ENCODE measurements around the gene FOXB2. TPM values are rescaled to one million over a fixed set of nuclear protein-coding genes. Genes with fewer than 3 reads are reported as not detected.

Gene FOXB2
- total RNA-seq, 4 donors from 2014 or later: not detected

DNA sequence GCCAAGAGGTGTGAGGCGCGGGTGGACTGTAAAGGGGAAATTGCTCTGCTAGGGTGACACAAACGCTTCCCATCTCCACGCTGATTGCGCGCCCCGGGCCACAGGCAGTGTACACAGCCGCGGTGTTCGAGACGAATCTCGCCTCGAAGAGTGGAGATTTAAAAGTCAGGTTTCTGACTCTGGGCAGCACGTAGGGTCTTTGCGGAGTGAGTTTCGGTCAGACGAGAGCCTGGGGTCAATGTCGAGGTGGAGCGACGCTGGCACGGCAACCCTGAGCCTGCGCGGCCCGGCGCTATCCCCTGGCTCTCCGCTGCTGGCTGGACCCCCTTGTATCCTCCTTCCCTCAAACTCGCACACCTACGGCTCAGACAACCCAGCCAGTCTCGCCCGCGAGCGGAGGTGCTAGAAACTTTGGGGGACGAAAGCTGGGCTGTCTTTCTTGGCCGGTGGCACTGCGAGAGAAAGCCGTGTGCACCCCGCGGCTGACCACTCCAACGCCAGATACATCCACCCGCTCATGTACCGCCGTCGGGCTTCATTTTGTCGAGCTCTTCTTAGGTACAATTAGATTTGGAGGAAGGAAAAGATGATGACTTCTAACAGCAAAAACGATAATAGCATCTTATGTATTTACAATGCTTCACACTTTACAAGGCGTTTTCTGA, 5.4 kb upstream of the FOXB2 start:
- intact Hi-C loops (cut with DNase I; ENCODE audit: low total_unique reads): loop anchor here (5.0 kb wide), 1 partner anchor 207 kb away; no protein-coding TSS in a partner anchor
- no peak overlapping the region for H3K4me3 ChIP-seq (ENCODE audit: low read depth, poor library complexity, severe bottlenecking)
- DNase-seq (ENCODE audit: low spot score in 2 of 2): no peak
- 13 to 17% methylated on average over 43 to 45 of the region's 46 CpGs for WGBS, 2 donors
- TF ChIP-seq, protein P1, sequence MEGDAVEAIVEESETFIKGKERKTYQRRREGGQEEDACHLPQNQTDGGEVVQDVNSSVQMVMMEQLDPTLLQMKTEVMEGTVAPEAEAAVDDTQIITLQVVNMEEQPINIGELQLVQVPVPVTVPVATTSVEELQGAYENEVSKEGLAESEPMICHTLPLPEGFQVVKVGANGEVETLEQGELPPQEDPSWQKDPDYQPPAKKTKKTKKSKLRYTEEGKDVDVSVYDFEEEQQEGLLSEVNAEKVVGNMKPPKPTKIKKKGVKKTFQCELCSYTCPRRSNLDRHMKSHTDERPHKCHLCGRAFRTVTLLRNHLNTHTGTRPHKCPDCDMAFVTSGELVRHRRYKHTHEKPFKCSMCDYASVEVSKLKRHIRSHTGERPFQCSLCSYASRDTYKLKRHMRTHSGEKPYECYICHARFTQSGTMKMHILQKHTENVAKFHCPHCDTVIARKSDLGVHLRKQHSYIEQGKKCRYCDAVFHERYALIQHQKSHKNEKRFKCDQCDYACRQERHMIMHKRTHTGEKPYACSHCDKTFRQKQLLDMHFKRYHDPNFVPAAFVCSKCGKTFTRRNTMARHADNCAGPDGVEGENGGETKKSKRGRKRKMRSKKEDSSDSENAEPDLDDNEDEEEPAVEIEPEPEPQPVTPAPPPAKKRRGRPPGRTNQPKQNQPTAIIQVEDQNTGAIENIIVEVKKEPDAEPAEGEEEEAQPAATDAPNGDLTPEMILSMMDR (IDR thresholded peaks at IDR 0.05): no peak
- TF ChIP-seq POLR2A (IDR thresholded peaks at IDR 0.05): no peak

DNA sequence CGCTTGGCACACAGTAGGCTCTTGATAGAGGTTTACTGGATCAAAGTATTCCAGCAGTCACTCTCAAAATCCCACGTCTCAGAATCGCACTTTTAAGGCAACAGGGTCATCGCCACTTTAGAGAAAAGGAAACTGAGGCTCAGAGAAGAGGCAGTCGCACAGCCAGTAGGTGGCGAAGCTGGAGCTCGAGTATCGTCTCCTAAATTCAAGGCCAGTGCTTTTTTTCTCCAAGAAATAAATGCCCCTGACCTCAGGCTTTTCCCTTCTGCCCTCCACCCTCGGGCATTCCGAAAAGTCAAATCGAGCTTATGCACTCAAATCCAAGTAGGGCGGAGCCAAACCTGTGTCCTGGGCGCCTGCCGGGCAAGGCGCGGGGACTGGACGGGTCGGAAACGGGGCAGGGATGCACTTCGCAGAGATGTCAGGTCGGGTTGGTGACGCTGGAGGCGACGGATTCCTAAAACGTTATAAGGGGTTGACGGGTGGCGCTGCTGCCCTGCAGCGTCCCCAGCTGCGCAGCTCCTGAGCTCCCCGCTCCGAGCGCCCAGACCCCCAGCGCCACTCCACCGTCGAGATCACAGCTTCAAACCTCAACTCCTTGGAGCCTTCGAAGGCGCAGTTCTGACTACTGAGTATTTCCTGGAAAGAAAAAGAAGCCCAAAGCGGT, 4.7 kb upstream of the FOXB2 start:
- H3K4me3 ChIP-seq (ENCODE audit: low read depth, poor library complexity, severe bottlenecking): no peak overlapping the region
- intact Hi-C loops (cut with DNase I; ENCODE audit: low total_unique reads): loop anchor here (5.0 kb wide), 1 partner anchor 207 kb away; no protein-coding TSS in a partner anchor
- DNase-seq (ENCODE audit: low spot score in 2 of 2): no peak
- TF ChIP-seq, protein P1 (IDR thresholded peaks at IDR 0.05): no peak
- WGBS, 2 donors: 11 to 16% methylated on average over 15 to 38 of the region's 38 CpGs

DNA sequence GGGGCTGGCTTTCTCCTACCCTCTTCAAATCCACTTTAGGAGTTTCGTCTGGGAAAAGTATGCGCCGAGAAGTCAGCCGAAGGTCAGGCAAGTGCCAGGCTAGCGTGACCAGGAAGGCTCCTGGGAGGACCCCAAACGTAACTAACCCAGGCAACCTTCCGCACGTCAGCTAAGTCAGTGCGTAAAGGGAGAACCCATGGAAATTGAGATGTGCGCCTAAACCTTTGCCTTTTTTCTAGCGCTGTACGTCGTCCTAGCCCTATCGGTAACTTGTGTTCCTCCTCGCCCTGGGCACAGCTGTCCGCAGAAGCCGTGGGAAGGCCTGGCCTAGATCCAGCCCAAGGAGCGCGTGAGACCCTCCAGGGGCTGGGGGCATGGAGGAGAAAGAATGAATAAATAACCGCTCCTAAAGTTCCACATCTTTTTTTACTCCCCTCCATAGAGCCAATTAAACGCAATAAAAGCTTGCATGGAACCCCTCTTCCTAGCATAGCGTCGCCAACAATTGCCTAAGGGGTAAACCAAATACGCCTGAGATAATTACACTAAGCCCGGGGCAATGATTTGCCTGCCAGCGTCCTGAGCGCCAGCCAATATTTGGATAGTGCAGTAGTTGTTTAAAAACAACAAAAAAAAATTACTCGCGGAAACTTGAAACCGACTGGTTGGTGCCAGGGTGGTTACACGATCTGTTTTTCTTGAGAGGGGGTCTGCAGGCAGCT, 4.0 kb upstream of the FOXB2 start:
- WGBS, 2 donors: 9 to 14% methylated on average over 29 to 31 of the region's 31 CpGs
- H3K4me3 ChIP-seq (ENCODE audit: low read depth, poor library complexity, severe bottlenecking): no peak overlapping the region

DNA sequence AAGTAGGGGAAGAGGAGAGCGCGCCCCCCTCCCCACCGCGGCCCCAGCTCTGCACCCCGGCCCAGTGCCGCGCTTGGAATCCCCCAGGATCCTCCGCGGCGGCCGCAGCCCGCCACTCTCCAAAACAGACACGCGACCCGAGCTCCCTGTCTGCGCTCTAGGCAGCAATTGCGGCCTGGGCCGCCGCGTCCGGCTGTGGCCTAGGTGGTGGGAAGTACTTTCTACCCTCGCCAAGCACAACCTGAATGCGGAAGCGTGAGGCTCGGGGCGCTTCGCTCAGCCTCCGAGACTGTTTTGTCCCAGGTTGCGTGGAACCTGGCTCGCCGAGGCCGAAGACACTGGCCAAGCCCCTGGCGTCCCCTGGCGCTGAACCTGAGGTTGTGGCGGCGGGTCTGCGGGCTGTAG, 3.3 kb upstream of the FOXB2 start:
- no peak for DNase-seq (ENCODE audit: low spot score in 2 of 2)
- 8 to 11% methylated on average over 5 to 34 of the region's 37 CpGs for WGBS, 2 donors
- intact Hi-C loops (cut with DNase I; ENCODE audit: low total_unique reads): no loop called here
- H3K4me3 ChIP-seq (ENCODE audit: low read depth, poor library complexity, severe bottlenecking): no peak overlapping the region
- TF ChIP-seq POLR2A (IDR thresholded peaks at IDR 0.05): no peak
- TF ChIP-seq, protein P1 (IDR thresholded peaks at IDR 0.05): no peak

More for the DNA sequence above, 4.0 kb upstream of the FOXB2 start:
- intact Hi-C loops (cut with DNase I; ENCODE audit: low total_unique reads): no loop called here
- no peak for DNase-seq (ENCODE audit: low spot score in 2 of 2)
- TF ChIP-seq, protein P1 (IDR thresholded peaks at IDR 0.05): no peak
- TF ChIP-seq POLR2A (IDR thresholded peaks at IDR 0.05): no peak

DNA sequence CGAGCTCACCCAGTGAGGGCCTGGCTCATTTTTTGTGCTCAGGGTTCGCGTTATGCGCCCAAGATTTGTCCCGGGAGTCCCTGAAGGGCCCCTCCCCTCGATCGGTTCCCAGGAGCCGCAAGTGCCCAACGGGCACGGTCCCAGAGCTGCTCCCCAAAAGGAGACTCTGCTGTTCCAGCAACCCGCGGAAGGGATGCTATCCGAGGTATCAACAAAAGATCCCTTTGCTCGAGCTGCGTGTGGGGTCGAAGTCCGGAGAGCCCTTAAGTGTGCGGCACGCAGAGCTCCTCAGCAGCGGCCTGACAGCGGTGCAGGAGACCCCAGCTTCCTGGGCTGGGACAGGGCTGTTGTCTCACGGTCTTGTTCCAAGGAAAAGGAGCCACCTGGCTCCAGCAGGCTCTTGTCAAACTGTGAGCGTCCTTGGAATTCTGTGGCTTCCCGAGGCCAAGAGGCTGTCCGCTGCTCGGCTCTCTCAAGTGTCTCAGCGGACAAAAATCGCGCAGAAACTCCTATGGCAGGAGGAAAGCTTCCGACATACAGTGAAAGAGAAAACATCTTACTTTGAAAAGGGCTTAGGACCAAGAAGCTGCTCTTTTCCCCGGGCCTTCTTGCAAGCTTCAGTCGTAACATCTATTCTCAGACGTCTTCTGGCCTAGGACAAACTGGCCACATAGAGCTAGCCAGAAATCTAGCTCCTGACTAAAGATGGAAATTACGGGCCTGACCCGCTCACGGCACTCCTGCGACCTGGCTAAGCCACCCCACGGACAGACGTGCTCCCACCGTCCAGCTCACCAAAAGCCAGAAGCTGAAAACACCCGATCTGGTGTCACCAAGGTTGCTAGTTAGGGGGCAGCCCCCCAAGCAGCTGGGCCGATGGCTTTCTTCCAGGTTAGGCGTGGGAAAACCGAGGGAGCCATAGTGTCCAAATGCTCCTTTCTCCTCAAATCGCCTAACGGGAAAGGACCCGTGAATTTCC, 2.6 kb upstream of the FOXB2 start:
- intact Hi-C loops (cut with DNase I; ENCODE audit: low total_unique reads): no loop called here
- 40 to 43% methylated on average over 46 to 47 of the region's 47 CpGs for WGBS, 2 donors
- TF ChIP-seq, protein P1 (IDR thresholded peaks at IDR 0.05): no peak
- no peak for TF ChIP-seq POLR2A (IDR thresholded peaks at IDR 0.05)
- no peak for DNase-seq (ENCODE audit: low spot score in 2 of 2)
- H3K4me3 ChIP-seq (ENCODE audit: low read depth, poor library complexity, severe bottlenecking): no peak overlapping the region
